HepG2 (cell line): Measurements from ENCODE around the gene ITCH. TPM values are rescaled to one million over a fixed set of nuclear protein-coding genes. Genes with fewer than 3 reads are reported as not detected.

ENCODE experiments used
- ATAC-seq: fragments of 200-7000 bp; cut with Tn5 transposase; 3 replicates; pipeline ENCODE4 v1.9.1; 2020; ENCODE audit warnings: mild to moderate bottlenecking, moderate library complexity
- BruUV-seq: library from RNA; stranded (reverse); fragments of 400-500 nt; replicated peaks from 2 replicates; lab custom pipeline; 2021; lab: Mats Ljungman, UMichigan
- CTCF ChIA-PET: fragments of 300-600 bp; formaldehyde crosslinking; extraction: SDS; loops from one replicate; lab custom pipeline; 2021; ENCODE audit warnings: low total read pairs, inconsistent platforms, low intra/inter-chr PET ratio; lab: Yijun Ruan, JAX
- POLR2A ChIA-PET: fragments of 350-600 bp; sonication (Branson Sonifier 250); formaldehyde crosslinking; loops from one replicate; lab custom pipeline; 2020; ENCODE audit warnings: antibody characterized with exemption, inconsistent platforms; lab: Yijun Ruan, JAX
- DNase-seq: peaks from one replicate; pipeline ENCODE4 v3.0.0-alpha.2; 2015; ENCODE audit warnings: low spot score
- FAIRE-seq: peaks from 3 replicates; lab custom pipeline; 2011; peaks lifted over from hg19 to GRCh38; lab: Jason Lieb, UNC
- H2AFZ ChIP-seq: one replicate; pipeline ENCODE4 v1.6.1; 2011; ENCODE audit warnings: low read length, inconsistent platforms
- H3K27ac ChIP-seq: fragments of 300-600 bp; 3 replicates; pipeline ENCODE4 v1.8.0; 2011; ENCODE audit warnings: mixed run types, mild to moderate bottlenecking, mixed read lengths, low read length, inconsistent platforms; ENCODE audit not compliant: insufficient read depth; ENCODE audit errors: extremely low read length
- H3K27me3 ChIP-seq, 2 experiments: fragments of 200-600 bp in 1 of 2; 2 replicates in 1 of 2; 3 replicates in 1 of 2; pipeline versions ENCODE4 v1.6.0 to v1.8.0; 2011; ENCODE audit warnings: low read length in 2 of 2, mild to moderate bottlenecking in 2 of 2, moderate library complexity in 2 of 2, inconsistent platforms in 1 of 2; ENCODE audit not compliant: insufficient read depth in 2 of 2, control insufficient read depth in 1 of 2
- H3K36me3 ChIP-seq, 2 experiments: fragments of 200-600 bp in 1 of 2; replicated peaks in 1 of 2; 2 replicates in 1 of 2; 3 replicates in 1 of 2; pipeline versions ENCODE4 v1.5.1 to v1.8.0; 2011; ENCODE audit warnings: low read length in 2 of 2, inconsistent platforms in 1 of 2; ENCODE audit not compliant: insufficient read depth in 2 of 2, control insufficient read depth in 1 of 2
- H3K4me1 ChIP-seq: 2 replicates; pipeline ENCODE4 v1.5.1; 2012; ENCODE audit warnings: low read length, inconsistent platforms; ENCODE audit not compliant: insufficient read depth
- H3K4me2 ChIP-seq: 2 replicates; pipeline ENCODE4 v1.6.0; 2011; ENCODE audit warnings: low read depth, low read length, inconsistent platforms
- H3K4me3 ChIP-seq, 3 experiments: fragments of 200-600 bp in 1 of 3; sonication (generic), shearing (Covaris generic) in 1 of 3; replicated peaks in 1 of 3; 2 replicates each; pipeline ENCODE4 v1.5.1; 2011 to 2016; ENCODE audit warnings: low read length in 3 of 3, inconsistent platforms in 2 of 3, low read depth in 2 of 3, mild to moderate bottlenecking in 2 of 3, control low read depth in 1 of 3, mixed read lengths in 1 of 3; ENCODE audit not compliant: insufficient read depth in 1 of 3
- H3K79me2 ChIP-seq: one replicate; pipeline ENCODE4 v1.6.1; 2011; ENCODE audit warnings: low read length, inconsistent platforms; ENCODE audit not compliant: insufficient read depth
- H3K9ac ChIP-seq: 2 replicates; pipeline ENCODE4 v1.6.0; 2011; ENCODE audit warnings: mild to moderate bottlenecking, low read depth, low read length, inconsistent platforms; ENCODE audit not compliant: insufficient read depth
- H3K9me3 ChIP-seq: 2 replicates; pipeline ENCODE4 v1.5.1; 2012; ENCODE audit warnings: mild to moderate bottlenecking, low read length
- H4K20me1 ChIP-seq: 2 replicates; pipeline ENCODE4 v1.6.0; 2011; ENCODE audit warnings: inconsistent platforms, mild to moderate bottlenecking, low read length, moderate library complexity; ENCODE audit not compliant: insufficient read depth
- JUNB ChIP-seq: sonication (generic); formaldehyde crosslinking; IDR thresholded peaks from 2 replicates; pipeline ENCODE4 v1.8.0; 2022; ENCODE audit warnings: missing genetic modification reagents, mild to moderate bottlenecking, borderline replicate concordance
- TBX2 ChIP-seq: sonication (generic); formaldehyde crosslinking; IDR thresholded peaks from 2 replicates; pipeline ENCODE4 v1.5.0; 2020; ENCODE audit warnings: missing genetic modification reagents, mild to moderate bottlenecking, borderline replicate concordance
- WGBS: methylation state at CpG from one replicate; pipeline ENCODE4 v1.1.6; 2017; ENCODE audit warnings: low lambda C conversion rate; 5-methylcytosine and 5-hydroxymethylcytosine counted together
- in situ Hi-C: cut with HindIII; loops from 2 replicates; pipeline ENCODE4 v1.10.0; 2017; ENCODE audit warnings: low pct_unique_long_range_greater_than_20kb; ENCODE audit not compliant: extremely low pct_ligation_motif_present
- intact Hi-C: fragments of 100-400 bp; cut with micrococcal nuclease; formaldehyde crosslinking; loops from one replicate; pipeline ENCODE4 v1.10.0; 2022; ENCODE audit not compliant: unreplicated experiment
- polyA plus RNA-seq, 8 experiments: library from polyadenylated mRNA; depleted of rRNA in 3 of 8; stranded (reverse) in 7 of 8; unstranded in 1 of 8; fragments of >200 nt; fragmentation: Illumina TruSeq in 4 of 8; extraction: Trizol in 4 of 8; gene quantifications; 2 replicates each; pipeline versions ENCODE4 v1.2.1 to v1.2.3, GENCODE V29; 2011 to 2016; ENCODE audit warnings: low read depth in 4 of 8, missing spikeins in 1 of 8, mixed read lengths in 1 of 8; ENCODE audit not compliant: insufficient read depth in 1 of 8
- total RNA-seq, 5 experiments: library from RNA; depleted of rRNA; stranded (reverse); fragments of >200 nt; fragmentation: Illumina TruSeq; extraction: Trizol; gene quantifications; 2 replicates each; pipeline ENCODE4 v1.2.3, GENCODE V29; 2016; ENCODE audit warnings: low read depth in 1 of 5
- TF ChIP-seq, protein P1 (sequence below): sonication (generic); formaldehyde crosslinking; IDR thresholded peaks from 2 replicates; pipeline ENCODE4 v1.8.1; 2023; ENCODE audit warnings: mild to moderate bottlenecking, missing genetic modification reagents, borderline replicate concordance
- TF ChIP-seq, protein P2 (sequence below): sonication (generic); formaldehyde crosslinking; IDR thresholded peaks from 2 replicates; pipeline ENCODE4 v1.9.0; 2022; ENCODE audit warnings: missing genetic modification reagents, mild to moderate bottlenecking, borderline replicate concordance

ITCH gene
- total and polyA plus RNA-seq, 2 of the 13 experiments (the other 11 are each of a cell fraction or from before 2014, with no cell fraction given) = 20.5 to 112 TPM

DNA sequence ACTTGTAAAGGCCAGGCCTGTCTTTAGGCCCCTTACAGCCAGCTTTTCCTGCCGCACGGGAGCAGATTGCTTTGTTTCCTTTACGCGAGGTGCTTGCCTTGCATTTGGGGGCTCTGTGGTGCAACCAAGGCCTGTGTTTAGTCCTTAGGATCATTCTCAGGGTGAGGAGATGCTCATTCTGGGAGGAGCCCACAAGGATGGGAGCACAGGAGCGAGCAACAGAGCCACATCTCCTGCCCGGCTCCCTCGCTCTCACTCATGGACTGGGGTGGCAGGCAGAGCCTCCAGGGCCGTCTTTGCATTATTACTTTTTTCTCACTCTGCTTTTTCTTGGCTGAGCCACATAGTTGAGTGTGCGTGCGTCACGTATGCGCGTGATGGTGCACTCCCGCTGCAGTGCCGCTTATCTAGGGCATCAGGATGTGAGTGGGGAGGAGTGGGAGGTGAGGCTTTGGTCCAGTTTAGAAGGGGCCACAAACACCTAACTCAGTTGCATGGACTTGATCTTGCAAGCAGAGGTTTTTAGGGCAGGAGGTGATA lies 172.3 kb downstream of the ITCH start:
- in situ Hi-C loops = loop anchor here (5.0 kb wide), 1 partner anchor 177 kb away; no protein-coding TSS in a partner anchor
- 96% methylated on average over 15 of the region's 15 CpGs for WGBS
- intact Hi-C loops = loop anchor here (5.0 kb wide), 1 partner anchor 172 kb away; no protein-coding TSS in a partner anchor
- H3K27ac ChIP-seq = no peak overlapping the region
- no peaks in the 10 kb centered on the region for H3K27me3 ChIP-seq
- no peak for ATAC-seq
- peaks cover 11% of the 10 kb centered on the region for H3K79me2 ChIP-seq
- TF ChIP-seq, protein P1, sequence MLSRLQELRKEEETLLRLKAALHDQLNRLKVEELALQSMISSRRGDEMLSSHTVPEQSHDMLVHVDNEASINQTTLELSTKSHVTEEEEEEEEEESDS (CRISPR knock-in tag) = no peak
- TF ChIP-seq, protein P2, sequence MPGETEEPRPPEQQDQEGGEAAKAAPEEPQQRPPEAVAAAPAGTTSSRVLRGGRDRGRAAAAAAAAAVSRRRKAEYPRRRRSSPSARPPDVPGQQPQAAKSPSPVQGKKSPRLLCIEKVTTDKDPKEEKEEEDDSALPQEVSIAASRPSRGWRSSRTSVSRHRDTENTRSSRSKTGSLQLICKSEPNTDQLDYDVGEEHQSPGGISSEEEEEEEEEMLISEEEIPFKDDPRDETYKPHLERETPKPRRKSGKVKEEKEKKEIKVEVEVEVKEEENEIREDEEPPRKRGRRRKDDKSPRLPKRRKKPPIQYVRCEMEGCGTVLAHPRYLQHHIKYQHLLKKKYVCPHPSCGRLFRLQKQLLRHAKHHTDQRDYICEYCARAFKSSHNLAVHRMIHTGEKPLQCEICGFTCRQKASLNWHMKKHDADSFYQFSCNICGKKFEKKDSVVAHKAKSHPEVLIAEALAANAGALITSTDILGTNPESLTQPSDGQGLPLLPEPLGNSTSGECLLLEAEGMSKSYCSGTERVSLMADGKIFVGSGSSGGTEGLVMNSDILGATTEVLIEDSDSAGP (CRISPR knock-in tag) = 0 out of 2 replicates have a peak, but pooled peaks have one; percentile 20
- TF ChIP-seq, all 625 proteins: peak for 1
- BruUV-seq = no TSS peak
- Histone ChIP-seq H3K4me1 (no peaks in the 10 kb centered on the region), H2AFZ (no peak overlapping the region), H3K9me3 (no peaks in the 10 kb centered on the region), H4K20me1 (peaks cover 8% of the 10 kb centered on the region; the same call in 1 of the 2 replicates), H3K4me3 (no peak overlapping the region), H3K9ac (no peak overlapping the region), H3K4me2 (no peak overlapping the region), H3K36me3 (peaks cover 62 to 89% of the 10 kb centered on the region in 2 experiments)
- ChIA-PET POLR2A (no interaction called here), CTCF (no interaction called here)
- FAIRE-seq (no peak), DNase-seq (no peak)

GRCh38 chr20:34535857-34536256 lies 172.8 kb downstream of the ITCH start:
- no peak overlapping the region for H3K4me2 ChIP-seq
- H3K4me1 ChIP-seq = no peaks in the 10 kb centered on the region
- H3K9me3 ChIP-seq = no peaks in the 10 kb centered on the region
- FAIRE-seq = no peak
- 91% methylated on average over 2 of the region's 2 CpGs for WGBS
- no peak for ATAC-seq
- ChIA-PET CTCF (no interaction called here), POLR2A (no interaction called here)
- intact Hi-C loops (loop anchor here (5.0 kb wide), 1 partner anchor 171 kb away; no protein-coding TSS in a partner anchor), in situ Hi-C loops (loop anchor here (5.0 kb wide), 1 partner anchor 176 kb away; no protein-coding TSS in a partner anchor)
- TSS peak; percentile 44 for BruUV-seq
- H3K27me3 ChIP-seq = no peaks in the 10 kb centered on the region
- H3K9ac ChIP-seq = no peak overlapping the region
- H4K20me1 ChIP-seq = peaks cover 8% of the 10 kb centered on the region; the same call in 1 of the 2 replicates
- H2AFZ ChIP-seq = no peak overlapping the region
- H3K4me3 ChIP-seq = no peak overlapping the region
- no peak for DNase-seq
- H3K36me3 ChIP-seq = peaks cover 62 to 89% of the 10 kb centered on the region in 2 experiments
- no peak overlapping the region for H3K27ac ChIP-seq
- no peak for TF ChIP-seq JUNB
- TF ChIP-seq TBX2 (CRISPR knock-in tag) = 0 out of 2 replicates have a peak, but pooled peaks have one; percentile 20
- TF ChIP-seq, all 625 proteins: peak for 1
- H3K79me2 ChIP-seq = peaks cover 9% of the 10 kb centered on the region
